ENCODE results near the gene ADAMTS2.

DNA sequence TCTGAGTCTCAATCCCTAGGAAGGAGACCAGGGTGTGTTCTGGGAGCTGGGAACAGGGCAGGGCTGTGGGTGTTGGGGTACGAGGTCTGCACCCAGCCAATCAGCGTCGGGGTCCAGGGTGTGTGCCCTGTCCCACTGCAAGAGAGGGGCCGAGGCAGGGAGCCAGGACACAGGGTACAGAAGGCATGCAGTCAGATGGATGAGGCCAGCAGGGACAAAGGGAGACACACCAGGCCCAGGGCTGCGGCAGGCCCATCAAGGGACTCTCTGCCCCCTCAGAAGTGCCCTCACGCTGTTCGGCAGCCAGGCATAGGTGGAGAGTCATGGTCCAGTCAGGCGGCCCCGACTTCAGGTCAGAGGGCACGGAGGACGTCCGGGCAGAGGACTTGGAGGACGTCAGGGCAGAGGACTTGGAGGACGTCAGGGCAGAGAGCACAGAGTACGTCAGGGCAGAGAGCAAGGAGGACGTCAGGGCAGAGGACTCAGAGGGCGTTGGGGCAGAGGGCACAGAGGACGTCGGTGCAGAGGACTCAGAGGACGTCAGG, 28.8 kb upstream of the ADAMTS2 start:
- TF ChIP-seq, protein P1, sequence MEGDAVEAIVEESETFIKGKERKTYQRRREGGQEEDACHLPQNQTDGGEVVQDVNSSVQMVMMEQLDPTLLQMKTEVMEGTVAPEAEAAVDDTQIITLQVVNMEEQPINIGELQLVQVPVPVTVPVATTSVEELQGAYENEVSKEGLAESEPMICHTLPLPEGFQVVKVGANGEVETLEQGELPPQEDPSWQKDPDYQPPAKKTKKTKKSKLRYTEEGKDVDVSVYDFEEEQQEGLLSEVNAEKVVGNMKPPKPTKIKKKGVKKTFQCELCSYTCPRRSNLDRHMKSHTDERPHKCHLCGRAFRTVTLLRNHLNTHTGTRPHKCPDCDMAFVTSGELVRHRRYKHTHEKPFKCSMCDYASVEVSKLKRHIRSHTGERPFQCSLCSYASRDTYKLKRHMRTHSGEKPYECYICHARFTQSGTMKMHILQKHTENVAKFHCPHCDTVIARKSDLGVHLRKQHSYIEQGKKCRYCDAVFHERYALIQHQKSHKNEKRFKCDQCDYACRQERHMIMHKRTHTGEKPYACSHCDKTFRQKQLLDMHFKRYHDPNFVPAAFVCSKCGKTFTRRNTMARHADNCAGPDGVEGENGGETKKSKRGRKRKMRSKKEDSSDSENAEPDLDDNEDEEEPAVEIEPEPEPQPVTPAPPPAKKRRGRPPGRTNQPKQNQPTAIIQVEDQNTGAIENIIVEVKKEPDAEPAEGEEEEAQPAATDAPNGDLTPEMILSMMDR (IDR thresholded peaks at IDR 0.05; ENCODE audit: control extremely low read depth in 1 of 3, insufficient read depth in 1 of 3, low read depth in 1 of 3, low read length in 3 of 3) = no peak
- TF ChIP-seq CEBPB (IDR thresholded peaks at IDR 0.05; ENCODE audit: low read depth, low read length) = no peak
- no peak for TF ChIP-seq RAD21 (IDR thresholded peaks at IDR 0.05 in 1 of 2, conservative IDR thresholded peaks at IDR 0.05 in 1 of 2; ENCODE audit: low read depth in 2 of 2, low read length in 2 of 2)
